Common myeloid progenitor, CD34-positive (primary cell): ENCODE measurements around the gene TSPAN12.

ENCODE experiments used
- CTCF ChIA-PET: fragments of 350-600 bp; sonication (Branson Sonifier 250); formaldehyde crosslinking; loops from one replicate; lab custom pipeline; 2021; ENCODE audit warnings: antibody characterized with exemption; lab: Charles Lee
- POLR2A ChIA-PET: fragments of 350-600 bp; sonication (Branson Sonifier 250); formaldehyde crosslinking; loops from one replicate; lab custom pipeline; 2021; ENCODE audit warnings: antibody characterized with exemption; lab: Charles Lee
- DNase-seq, 3 donors: peaks; one replicate each; pipeline versions ENCODE4 v3.0.0 to v3.0.0-alpha.2; 2013
- H3K27ac ChIP-seq, 2 experiments: 1 replicate in 1 of 2; 2 replicates in 1 of 2; pipeline ENCODE4 v1.7.0; 2013; ENCODE audit warnings: inconsistent platforms in 2 of 2, low read length in 2 of 2, mild to moderate bottlenecking in 2 of 2, low read depth in 1 of 2, moderate library complexity in 1 of 2; ENCODE audit not compliant: severe bottlenecking in 2 of 2, insufficient read depth in 1 of 2, poor library complexity in 1 of 2
- H3K27me3 ChIP-seq, 5 experiments: replicated peaks in 2 of 5; 1 replicate in 3 of 5; 2 replicates in 2 of 5; pipeline versions ENCODE4 v1.6.1 to v1.7.0; 2013; ENCODE audit warnings: low read length in 4 of 5, mild to moderate bottlenecking in 2 of 5, moderate library complexity in 2 of 5, inconsistent platforms in 1 of 5; ENCODE audit not compliant: insufficient read depth in 5 of 5, control insufficient read depth in 4 of 5
- H3K36me3 ChIP-seq, 4 experiments: 1 replicate in 2 of 4; 2 replicates in 2 of 4; pipeline versions ENCODE4 v1.6.1 to v1.7.0; 2013; ENCODE audit warnings: low read length in 3 of 4, control low read depth in 1 of 4, mild to moderate bottlenecking in 1 of 4; ENCODE audit not compliant: control insufficient read depth in 4 of 4, insufficient read depth in 4 of 4
- H3K4me1 ChIP-seq, 4 experiments: 1 replicate in 3 of 4; 2 replicates in 1 of 4; pipeline versions ENCODE4 v1.6.1 to v1.7.1; 2013; ENCODE audit warnings: low read length in 3 of 4, mild to moderate bottlenecking in 3 of 4, control low read depth in 1 of 4, inconsistent platforms in 1 of 4, moderate library complexity in 1 of 4; ENCODE audit not compliant: control insufficient read depth in 4 of 4, insufficient read depth in 4 of 4; ENCODE audit errors: control extremely low read depth in 1 of 4
- H3K4me3 ChIP-seq, 7 experiments: 1 replicate in 4 of 7; 2 replicates in 3 of 7; pipeline versions ENCODE4 v1.5.1 to v1.7.0; 2013; ENCODE audit warnings: mild to moderate bottlenecking in 7 of 7, low read length in 6 of 7, moderate library complexity in 6 of 7, inconsistent platforms in 2 of 7, low read depth in 2 of 7, control low read depth in 1 of 7; ENCODE audit not compliant: insufficient read depth in 4 of 7, control insufficient read depth in 1 of 7; ENCODE audit errors: extremely low read depth in 1 of 7
- H3K9me3 ChIP-seq, 5 experiments: 1 replicate in 4 of 5; 2 replicates in 1 of 5; pipeline versions ENCODE4 v1.6.1 to v1.7.1; 2013; ENCODE audit warnings: low read length in 4 of 5, mild to moderate bottlenecking in 2 of 5, inconsistent platforms in 1 of 5, low read depth in 1 of 5, moderate library complexity in 1 of 5; ENCODE audit not compliant: control insufficient read depth in 4 of 5, insufficient read depth in 2 of 5; ENCODE audit errors: control extremely low read depth in 1 of 5
- WGBS: methylation state at CpG from one replicate; pipeline ENCODE4 v1.1.5; 2013; ENCODE audit not compliant: insufficient coverage; 5-methylcytosine and 5-hydroxymethylcytosine counted together

The TSPAN12 gene

DNA sequence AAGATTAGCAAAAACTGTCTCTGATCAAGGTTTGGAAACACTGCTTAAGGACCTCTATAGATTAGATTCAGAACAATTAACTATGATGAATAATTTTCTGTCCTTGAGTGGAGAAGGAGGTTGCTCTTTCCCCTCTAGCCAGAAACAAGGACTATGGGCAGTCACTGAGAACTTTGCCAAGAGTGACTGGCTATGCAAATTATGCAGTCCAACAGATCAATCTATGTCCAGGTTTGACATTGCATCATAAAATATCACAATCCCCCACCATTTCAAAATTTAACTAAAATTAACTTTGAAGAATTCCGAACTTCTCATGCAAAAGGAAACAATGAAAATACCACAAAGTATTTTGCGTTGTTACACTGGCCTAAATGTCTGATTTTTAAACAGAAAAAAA lies 50.6 kb downstream of the TSPAN12 start:
- WGBS: no CpG with 5 or more reads among the region's 2 CpGs
- ChIA-PET POLR2A (no interaction called here), CTCF (interaction anchor here (0.9 to 4.5 kb wide), 11 partner anchors 12 to 275 kb away, joined by 3 to 27 read pairs (median 8); partner anchors contain the start of genes CPED1 and TSPAN12)
- no peaks in the 10 kb centered on the region for H3K27me3 ChIP-seq
- no peaks in the 10 kb centered on the region for H3K4me1 ChIP-seq
- H3K36me3 ChIP-seq: no peaks in the 10 kb centered on the region
- no peaks in the 10 kb centered on the region for H3K9me3 ChIP-seq
- H3K27ac ChIP-seq: no peak overlapping the region
- H3K4me3 ChIP-seq: no peak overlapping the region
- no peak for DNase-seq

DNA sequence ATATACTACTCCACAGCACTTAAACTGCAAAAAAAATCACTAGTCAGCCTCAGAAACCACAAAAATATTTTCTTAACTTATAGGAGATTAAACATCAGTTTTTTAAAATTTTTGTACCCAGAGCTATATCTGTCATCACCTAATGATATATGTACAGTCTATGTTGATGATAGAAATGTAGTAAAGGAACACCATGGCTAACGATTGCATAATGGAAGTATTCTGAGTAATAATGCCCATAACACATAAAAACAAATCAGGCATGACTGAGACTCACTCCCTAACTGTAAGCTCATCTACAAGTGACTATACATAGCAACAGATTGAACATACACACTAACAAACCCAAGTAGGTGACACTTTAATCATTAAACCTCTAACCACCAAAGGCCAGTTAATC lies 51.3 kb downstream of the TSPAN12 start:
- ChIA-PET CTCF (interaction anchor here (1.0 to 4.5 kb wide), 25 partner anchors 10 to 297 kb away, joined by 3 to 27 read pairs (median 5); partner anchors contain the start of genes CPED1 and TSPAN12), POLR2A (no interaction called here)
- H3K4me3 ChIP-seq: no peak overlapping the region
- no peaks in the 10 kb centered on the region for H3K27me3 ChIP-seq
- no peaks in the 10 kb centered on the region for H3K36me3 ChIP-seq
- H3K9me3 ChIP-seq: no peaks in the 10 kb centered on the region
- no peak overlapping the region for H3K27ac ChIP-seq
- no peak for DNase-seq
- WGBS: no CpG with 5 or more reads among the region's 1 CpG
- no peaks in the 10 kb centered on the region for H3K4me1 ChIP-seq

DNA sequence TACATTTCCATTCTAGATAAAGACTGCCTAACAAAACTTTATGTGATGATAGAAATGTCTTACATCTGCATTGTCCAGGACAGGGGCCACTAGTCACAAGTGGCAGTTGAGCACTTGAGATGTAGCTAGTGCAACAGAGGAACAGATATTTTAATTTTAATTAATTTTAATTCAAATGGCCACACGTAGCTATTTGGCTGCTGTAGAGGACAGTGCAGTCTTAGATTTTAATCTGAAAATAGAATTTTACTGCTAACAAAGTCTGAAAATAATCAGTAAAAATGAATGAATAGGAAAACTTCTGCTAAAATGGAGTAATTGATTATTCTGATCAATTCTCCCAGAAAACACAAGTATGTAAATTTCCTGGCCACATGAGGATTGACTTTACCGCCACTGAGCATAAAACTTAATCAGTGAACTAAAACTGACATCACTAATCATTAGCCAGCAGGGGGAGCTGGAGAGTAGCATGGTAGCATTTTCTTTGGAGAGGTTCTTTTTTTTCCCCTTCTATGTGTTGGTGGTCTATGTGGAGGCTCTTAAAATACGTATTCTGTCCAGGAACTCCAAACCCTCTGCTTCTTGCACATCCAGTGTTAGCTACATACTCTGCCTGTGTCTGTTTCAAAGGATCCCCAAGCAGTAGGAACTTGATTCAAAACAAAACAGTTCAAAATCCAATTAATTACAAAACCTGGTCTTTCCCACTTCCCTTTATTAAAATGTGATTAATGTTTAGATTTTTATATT lies 52.1 kb downstream of the TSPAN12 start:
- Histone ChIP-seq H3K4me1 (no peaks in the 10 kb centered on the region), H3K9me3 (no peaks in the 10 kb centered on the region), H3K36me3 (no peaks in the 10 kb centered on the region), H3K4me3 (peak overlapping the region in 1 of 7 experiments; percentile 14), H3K27ac (no peak overlapping the region), H3K27me3 (no peaks in the 10 kb centered on the region)
- WGBS: no CpG with 5 or more reads among the region's 3 CpGs
- CTCF ChIA-PET: interaction anchor here (0.7 to 4.5 kb wide), 29 partner anchors 10 to 739 kb away, joined by 3 to 27 read pairs (median 4); partner anchors contain the start of genes CPED1 and TSPAN12
- POLR2A ChIA-PET: no interaction called here
- peak; percentile 75 to 85 (median 78) for DNase-seq

GRCh38 chr7:120802751-120803150 lies 55.2 kb downstream of the TSPAN12 start:
- no peaks in the 10 kb centered on the region for H3K9me3 ChIP-seq
- DNase-seq: no peak
- WGBS: 91% methylated on average over 3 of the region's 3 CpGs
- no peaks in the 10 kb centered on the region for H3K27me3 ChIP-seq
- ChIA-PET CTCF (interaction anchor here (1.2 to 1.5 kb wide), 3 partner anchors 10 to 140 kb away, joined by 3 to 4 read pairs (median 3); no protein-coding TSS in a partner anchor), POLR2A (no interaction called here)
- no peak overlapping the region for H3K4me3 ChIP-seq
- H3K4me1 ChIP-seq: no peaks in the 10 kb centered on the region
- no peak overlapping the region for H3K27ac ChIP-seq
- no peaks in the 10 kb centered on the region for H3K36me3 ChIP-seq

DNA sequence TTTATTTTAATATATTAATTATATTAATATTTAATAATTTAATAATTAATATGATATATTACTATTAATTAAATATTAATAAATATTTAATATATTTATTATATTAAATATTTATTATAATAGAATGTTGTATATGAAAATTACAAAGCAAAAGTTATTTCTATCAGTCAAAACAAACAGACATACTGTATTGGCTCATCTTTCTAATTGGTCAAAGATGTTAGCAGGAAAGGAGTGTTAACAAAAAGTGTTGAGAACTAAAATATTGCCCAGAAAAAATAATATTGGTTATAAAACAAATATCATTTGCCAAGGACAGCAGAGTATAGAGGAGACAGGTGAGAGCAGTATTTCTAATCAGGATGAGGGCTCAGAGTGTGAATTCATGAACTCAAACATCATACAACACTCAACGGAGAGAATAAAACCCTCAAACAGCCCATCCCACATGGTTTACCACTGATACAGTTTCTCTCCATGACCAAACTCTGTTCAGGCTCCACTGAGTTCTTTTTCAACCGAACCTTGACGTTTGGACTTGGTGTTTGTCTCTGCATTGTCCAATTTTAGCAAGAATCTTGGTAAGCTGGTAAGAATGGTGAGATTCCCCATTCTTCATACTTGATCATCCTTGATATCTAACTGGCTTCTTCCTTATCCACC lies 58.0 kb downstream of the TSPAN12 start:
- POLR2A ChIA-PET: no interaction called here
- 80% methylated on average over 1 of the region's 3 CpGs for WGBS

DNA sequence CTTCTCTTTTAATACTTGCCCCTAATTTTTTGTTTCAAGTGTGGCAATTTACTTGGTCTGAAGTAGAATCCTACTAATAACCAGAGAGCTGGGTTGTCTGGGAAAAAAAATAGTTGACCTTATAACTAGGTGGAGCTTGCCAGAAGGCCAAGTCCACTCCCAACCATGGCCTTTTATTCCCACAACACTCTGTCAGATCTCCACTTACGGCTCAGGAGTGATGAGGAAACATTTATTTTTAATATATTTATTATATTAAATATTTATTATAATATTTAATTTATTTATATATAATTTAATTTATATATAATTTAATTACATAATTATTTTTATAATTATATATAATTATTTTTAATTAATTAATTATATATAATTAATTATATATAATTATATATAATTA lies 58.8 kb downstream of the TSPAN12 start:
- POLR2A ChIA-PET: no interaction called here

More for the DNA sequence above, 58.0 kb downstream of the TSPAN12 start:
- no peak overlapping the region for H3K4me3 ChIP-seq
- DNase-seq: peak in 2 of 3 donors; percentile 35 to 42
- H3K36me3 ChIP-seq: no peaks in the 10 kb centered on the region
- H3K27ac ChIP-seq: no peak overlapping the region
- H3K27me3 ChIP-seq: no peaks in the 10 kb centered on the region
- CTCF ChIA-PET: no interaction called here
- no peaks in the 10 kb centered on the region for H3K4me1 ChIP-seq
- no peaks in the 10 kb centered on the region for H3K9me3 ChIP-seq

More for the DNA sequence above, 58.8 kb downstream of the TSPAN12 start:
- no peaks in the 10 kb centered on the region for H3K36me3 ChIP-seq
- no peaks in the 10 kb centered on the region for H3K27me3 ChIP-seq
- H3K27ac ChIP-seq: no peak overlapping the region
- CTCF ChIA-PET: no interaction called here
- H3K4me3 ChIP-seq: no peak overlapping the region
- DNase-seq: no peak
- no peaks in the 10 kb centered on the region for H3K9me3 ChIP-seq
- no CpG with 5 or more reads among the region's 1 CpG for WGBS
- H3K4me1 ChIP-seq: no peaks in the 10 kb centered on the region
